Hepatocyte (in vitro differentiated cells): Measurements from ENCODE around the gene TBXAS1.

Source experiments
- EZH2 ChIP-seq: fragments of 200-600 bp; sonication (generic); IDR thresholded peaks from 2 replicates; pipeline ENCODE4 v1.6.1; 2016; ENCODE audit warnings: antibody characterized with exemption, mild to moderate bottlenecking, borderline replicate concordance
- EZH2phosphoT487 ChIP-seq: fragments of 200-600 bp; sonication (generic); IDR thresholded peaks from one replicate; pipeline ENCODE4 v1.6.1; 2018; ENCODE audit warnings: antibody characterized with exemption, mild to moderate bottlenecking, low read depth, moderate library complexity; ENCODE audit not compliant: unreplicated experiment, severe bottlenecking
- TF ChIP-seq, protein P1 (sequence below): fragments of 200-600 bp; sonication (generic); IDR thresholded peaks from 2 replicates; pipeline ENCODE4 v1.5.1; 2016; ENCODE audit warnings: antibody characterized with exemption, mild to moderate bottlenecking; ENCODE audit not compliant: poor library complexity

DNA sequence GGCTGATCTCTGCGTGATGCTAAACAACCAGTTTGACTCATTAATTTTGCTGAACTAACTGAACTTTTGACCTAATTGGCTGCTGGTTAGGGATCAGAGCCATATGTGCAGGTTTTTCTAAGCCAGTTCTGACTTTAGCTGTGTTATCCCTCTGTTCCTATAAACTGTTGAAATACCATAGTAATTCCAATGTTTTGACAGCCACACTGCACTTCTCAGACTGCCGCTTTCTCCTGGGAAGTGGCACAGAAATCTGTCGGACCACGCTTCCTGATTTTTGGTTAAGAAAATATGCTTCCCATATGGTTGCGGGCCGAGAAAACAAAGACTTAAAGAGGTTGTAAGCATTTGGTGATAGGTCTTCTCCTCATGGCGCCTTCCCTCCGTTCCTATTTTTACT is 42.3 kb downstream of the TBXAS1 start:
- TF ChIP-seq, protein P1, sequence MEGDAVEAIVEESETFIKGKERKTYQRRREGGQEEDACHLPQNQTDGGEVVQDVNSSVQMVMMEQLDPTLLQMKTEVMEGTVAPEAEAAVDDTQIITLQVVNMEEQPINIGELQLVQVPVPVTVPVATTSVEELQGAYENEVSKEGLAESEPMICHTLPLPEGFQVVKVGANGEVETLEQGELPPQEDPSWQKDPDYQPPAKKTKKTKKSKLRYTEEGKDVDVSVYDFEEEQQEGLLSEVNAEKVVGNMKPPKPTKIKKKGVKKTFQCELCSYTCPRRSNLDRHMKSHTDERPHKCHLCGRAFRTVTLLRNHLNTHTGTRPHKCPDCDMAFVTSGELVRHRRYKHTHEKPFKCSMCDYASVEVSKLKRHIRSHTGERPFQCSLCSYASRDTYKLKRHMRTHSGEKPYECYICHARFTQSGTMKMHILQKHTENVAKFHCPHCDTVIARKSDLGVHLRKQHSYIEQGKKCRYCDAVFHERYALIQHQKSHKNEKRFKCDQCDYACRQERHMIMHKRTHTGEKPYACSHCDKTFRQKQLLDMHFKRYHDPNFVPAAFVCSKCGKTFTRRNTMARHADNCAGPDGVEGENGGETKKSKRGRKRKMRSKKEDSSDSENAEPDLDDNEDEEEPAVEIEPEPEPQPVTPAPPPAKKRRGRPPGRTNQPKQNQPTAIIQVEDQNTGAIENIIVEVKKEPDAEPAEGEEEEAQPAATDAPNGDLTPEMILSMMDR = no peak
- TF ChIP-seq EZH2phosphoT487 (no peak), EZH2 (no peak)
